GM23338 (cell line): ENCODE results near the gene JAM2.

Source experiments
- EZH2 ChIP-seq: fragments of 200-600 bp; sonication (generic); IDR thresholded peaks from one replicate; pipeline ENCODE4 v1.8.0; 2017; ENCODE audit warnings: antibody characterized with exemption, mild to moderate bottlenecking, low read depth; ENCODE audit not compliant: unreplicated experiment
- EZH2phosphoT487 ChIP-seq: fragments of 200-600 bp; sonication (generic); IDR thresholded peaks from one replicate; pipeline ENCODE4 v1.8.1; 2018; ENCODE audit warnings: antibody characterized with exemption; ENCODE audit not compliant: unreplicated experiment
- JUNB ChIP-seq: IDR thresholded peaks from one replicate; pipeline ENCODE4 v1.6.1; 2016; ENCODE audit warnings: antibody characterized with exemption; ENCODE audit not compliant: unreplicated experiment
- POLR2AphosphoS5 ChIP-seq: IDR thresholded peaks from 2 replicates; pipeline ENCODE4 v1.6.1; 2016; ENCODE audit warnings: antibody characterized with exemption, low read depth
- TF ChIP-seq, protein P1 (sequence below), 2 experiments: fragments of 200-600 bp in 1 of 2; sonication (generic) in 1 of 2; conservative IDR thresholded peaks; 2 replicates each; pipeline versions ENCODE4 v1.5.1 to v1.6.1; 2016 to 2017; ENCODE audit warnings: antibody characterized with exemption in 2 of 2, low read depth in 2 of 2, mild to moderate bottlenecking in 2 of 2, moderate library complexity in 1 of 2
- TF ChIP-seq, protein P2 (sequence below): IDR thresholded peaks from one replicate; pipeline ENCODE4 v1.6.1; 2018; ENCODE audit warnings: antibody characterized with exemption; ENCODE audit not compliant: unreplicated experiment

- TF ChIP-seq JUNB (no peak), EZH2 (no peak), EZH2phosphoT487 (no peak), POLR2AphosphoS5 (no peak)
- TF ChIP-seq, protein P1, sequence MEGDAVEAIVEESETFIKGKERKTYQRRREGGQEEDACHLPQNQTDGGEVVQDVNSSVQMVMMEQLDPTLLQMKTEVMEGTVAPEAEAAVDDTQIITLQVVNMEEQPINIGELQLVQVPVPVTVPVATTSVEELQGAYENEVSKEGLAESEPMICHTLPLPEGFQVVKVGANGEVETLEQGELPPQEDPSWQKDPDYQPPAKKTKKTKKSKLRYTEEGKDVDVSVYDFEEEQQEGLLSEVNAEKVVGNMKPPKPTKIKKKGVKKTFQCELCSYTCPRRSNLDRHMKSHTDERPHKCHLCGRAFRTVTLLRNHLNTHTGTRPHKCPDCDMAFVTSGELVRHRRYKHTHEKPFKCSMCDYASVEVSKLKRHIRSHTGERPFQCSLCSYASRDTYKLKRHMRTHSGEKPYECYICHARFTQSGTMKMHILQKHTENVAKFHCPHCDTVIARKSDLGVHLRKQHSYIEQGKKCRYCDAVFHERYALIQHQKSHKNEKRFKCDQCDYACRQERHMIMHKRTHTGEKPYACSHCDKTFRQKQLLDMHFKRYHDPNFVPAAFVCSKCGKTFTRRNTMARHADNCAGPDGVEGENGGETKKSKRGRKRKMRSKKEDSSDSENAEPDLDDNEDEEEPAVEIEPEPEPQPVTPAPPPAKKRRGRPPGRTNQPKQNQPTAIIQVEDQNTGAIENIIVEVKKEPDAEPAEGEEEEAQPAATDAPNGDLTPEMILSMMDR (conservative IDR thresholded peaks at IDR 0.05; ENCODE audit: low read depth in 2 of 2), result no peak
- TF ChIP-seq, protein P2, sequence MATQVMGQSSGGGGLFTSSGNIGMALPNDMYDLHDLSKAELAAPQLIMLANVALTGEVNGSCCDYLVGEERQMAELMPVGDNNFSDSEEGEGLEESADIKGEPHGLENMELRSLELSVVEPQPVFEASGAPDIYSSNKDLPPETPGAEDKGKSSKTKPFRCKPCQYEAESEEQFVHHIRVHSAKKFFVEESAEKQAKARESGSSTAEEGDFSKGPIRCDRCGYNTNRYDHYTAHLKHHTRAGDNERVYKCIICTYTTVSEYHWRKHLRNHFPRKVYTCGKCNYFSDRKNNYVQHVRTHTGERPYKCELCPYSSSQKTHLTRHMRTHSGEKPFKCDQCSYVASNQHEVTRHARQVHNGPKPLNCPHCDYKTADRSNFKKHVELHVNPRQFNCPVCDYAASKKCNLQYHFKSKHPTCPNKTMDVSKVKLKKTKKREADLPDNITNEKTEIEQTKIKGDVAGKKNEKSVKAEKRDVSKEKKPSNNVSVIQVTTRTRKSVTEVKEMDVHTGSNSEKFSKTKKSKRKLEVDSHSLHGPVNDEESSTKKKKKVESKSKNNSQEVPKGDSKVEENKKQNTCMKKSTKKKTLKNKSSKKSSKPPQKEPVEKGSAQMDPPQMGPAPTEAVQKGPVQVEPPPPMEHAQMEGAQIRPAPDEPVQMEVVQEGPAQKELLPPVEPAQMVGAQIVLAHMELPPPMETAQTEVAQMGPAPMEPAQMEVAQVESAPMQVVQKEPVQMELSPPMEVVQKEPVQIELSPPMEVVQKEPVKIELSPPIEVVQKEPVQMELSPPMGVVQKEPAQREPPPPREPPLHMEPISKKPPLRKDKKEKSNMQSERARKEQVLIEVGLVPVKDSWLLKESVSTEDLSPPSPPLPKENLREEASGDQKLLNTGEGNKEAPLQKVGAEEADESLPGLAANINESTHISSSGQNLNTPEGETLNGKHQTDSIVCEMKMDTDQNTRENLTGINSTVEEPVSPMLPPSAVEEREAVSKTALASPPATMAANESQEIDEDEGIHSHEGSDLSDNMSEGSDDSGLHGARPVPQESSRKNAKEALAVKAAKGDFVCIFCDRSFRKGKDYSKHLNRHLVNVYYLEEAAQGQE, result no peak
Measured at GRCh38 chr21:25722631-25723030, 83.6 kb downstream of the JAM2 start.
